Thymus (tissue), 11 donors: ENCODE data around the gene ZNF738. TPM values are rescaled to one million over a fixed set of nuclear protein-coding genes. Genes with fewer than 3 reads are reported as not detected.
"Not testable (repeated sequence)": the region's sequence is repeated elsewhere in the genome, so short reads cannot be mapped to it uniquely, and the experiment has no call there.

Experiments
- DNase-seq, 9 donors: peaks; one replicate each; pipeline ENCODE4 v3.0.0-alpha.2; 2013; ENCODE audit warnings: low spot score in 9 of 9, low read depth in 6 of 9, missing footprints in 1 of 9
- H3K27ac ChIP-seq, 2 donors: one replicate each; pipeline ENCODE4 v1.5.1; 2013; ENCODE audit warnings: control low read depth in 1 of 2, low read depth in 1 of 2, low read length in 1 of 2, mild to moderate bottlenecking in 1 of 2, moderate library complexity in 1 of 2
- H3K27me3 ChIP-seq, 2 donors: one replicate each; pipeline ENCODE4 v1.5.1; 2013; ENCODE audit warnings: low read length in 1 of 2; ENCODE audit not compliant: control insufficient read depth in 2 of 2, insufficient read depth in 1 of 2
- H3K36me3 ChIP-seq, 2 donors: one replicate each; pipeline ENCODE4 v1.5.1; 2013; ENCODE audit warnings: low read length in 1 of 2, mild to moderate bottlenecking in 1 of 2, moderate library complexity in 1 of 2; ENCODE audit not compliant: control insufficient read depth in 2 of 2, insufficient read depth in 2 of 2
- H3K4me1 ChIP-seq, 2 donors: one replicate each; pipeline ENCODE4 v1.5.1; 2013; ENCODE audit warnings: low read length in 2 of 2; ENCODE audit not compliant: control insufficient read depth in 2 of 2, insufficient read depth in 2 of 2
- H3K4me3 ChIP-seq, 2 donors: one replicate each; pipeline ENCODE4 v1.5.1; 2013; ENCODE audit warnings: low read length in 2 of 2, control low read depth in 1 of 2, mild to moderate bottlenecking in 1 of 2
- H3K9me3 ChIP-seq, 2 donors: one replicate each; pipeline ENCODE4 v1.5.1; 2013; ENCODE audit warnings: low read length in 1 of 2, mild to moderate bottlenecking in 1 of 2; ENCODE audit not compliant: control insufficient read depth in 2 of 2, insufficient read depth in 1 of 2
- WGBS: extraction: QIAGEN DNeasy Blood & Tissue Kit; methylation state at CpG from one replicate; pipeline ENCODE4 v1.1.7; 2013; 5-methylcytosine and 5-hydroxymethylcytosine counted together
- polyA plus RNA-seq: library from polyadenylated mRNA; stranded (reverse); fragments of 200-250 nt; gene quantifications from one replicate; pipeline ENCODE4 v1.2.3, GENCODE V29; 2013
- total RNA-seq: library from RNA; stranded (reverse); fragments of 120-200 nt; gene quantifications from one replicate; pipeline ENCODE4 v1.2.4, GENCODE V29; 2013
- donor health status: healthy.

Gene ZNF738
- total and polyA plus RNA-seq, 2 donors, result 7.3 to 16.1 TPM

- Histone ChIP-seq H3K27me3 (no peaks in the 10 kb centered on the region), H3K36me3 (peaks cover 5% of the 10 kb centered on the region in 2 donors), H3K9me3 (peaks cover 0 to 10% of the 10 kb centered on the region in 2 donors), H3K4me1 (peaks cover 0 to 2% of the 10 kb centered on the region in 2 donors), H3K27ac (no peak overlapping the region), H3K4me3 (no peak overlapping the region)
- no peak for DNase-seq
- WGBS, result 96% methylated on average over 2 of the region's 2 CpGs
Measured at GRCh38 chr19:21326169-21326568, 32.6 kb upstream of the ZNF738 start.

- peak in 5 of 9 donors; percentile 6 to 27 (median 13) for DNase-seq
Measured at GRCh38 chr19:21328406-21328805, 30.4 kb upstream of the ZNF738 start.

GRCh38 chr19:21328885-21329605 is 29.8 kb upstream of the ZNF738 start, which contains the start of gene ZNF708:
Gene ZNF708, minus strand, starts transcription at chr19:21329410. Its CDS starts 198 bp downstream, at chr19:21329212.
- Histone ChIP-seq H3K36me3 (peaks cover 5% of the 10 kb centered on the region in 2 donors), H3K9me3 (peaks cover 0 to 10% of the 10 kb centered on the region in 2 donors), H3K4me1 (peaks cover 0 to 2% of the 10 kb centered on the region in 2 donors), H3K27me3 (no peaks in the 10 kb centered on the region), H3K27ac (peak within 1 kb of the TSS; percentile 78 to 96), H3K4me3 (peak within 1 kb of the TSS; percentile 52 to 94)
- peak; percentile 50 to 91 (median 75) for DNase-seq
- WGBS, result under 1% methylated on average over 32 of the region's 32 CpGs

More at GRCh38 chr19:21328406-21328805, 30.4 kb upstream of the ZNF738 start:
- 16% methylated on average over 6 of the region's 6 CpGs for WGBS
- Histone ChIP-seq H3K4me1 (peaks cover 0 to 2% of the 10 kb centered on the region in 2 donors), H3K9me3 (peaks cover 0 to 14% of the 10 kb centered on the region in 2 donors), H3K36me3 (peaks cover 5% of the 10 kb centered on the region in 2 donors), H3K4me3 (peak overlapping the region; percentile 52 to 94), H3K27me3 (no peaks in the 10 kb centered on the region), H3K27ac (peak overlapping the region; percentile 78 to 96)

GRCh38 chr19:21335721-21336120 is 23.1 kb upstream of the ZNF738 start:
- H3K9me3 ChIP-seq, result peaks cover 1 to 8% of the 10 kb centered on the region in 2 donors

GRCh38 chr19:21344841-21345240 is 14.0 kb upstream of the ZNF738 start:
- not testable (repeated sequence) for H3K4me1 ChIP-seq, H3K9me3 ChIP-seq, H3K36me3 ChIP-seq, DNase-seq, H3K27me3 ChIP-seq, H3K4me3 ChIP-seq, H3K27ac ChIP-seq
- 94% methylated on average over 2 of the region's 2 CpGs for WGBS

More at GRCh38 chr19:21335721-21336120, 23.1 kb upstream of the ZNF738 start:
- no peaks in the 10 kb centered on the region for H3K36me3 ChIP-seq
- 96% methylated on average over 2 of the region's 2 CpGs for WGBS
- no peak overlapping the region for H3K4me3 ChIP-seq
- no peak for DNase-seq
- no peaks in the 10 kb centered on the region for H3K27me3 ChIP-seq
- H3K27ac ChIP-seq, result no peak overlapping the region
- no peaks in the 10 kb centered on the region for H3K4me1 ChIP-seq

- WGBS, result 35% methylated on average over 2 of the region's 2 CpGs
- Histone ChIP-seq H3K27me3 (no peaks in the 10 kb centered on the region), H3K4me1 (no peaks in the 10 kb centered on the region), H3K4me3 (no peak overlapping the region), H3K36me3 (no peaks in the 10 kb centered on the region), H3K9me3 (peaks cover 0 to 6% of the 10 kb centered on the region in 2 donors), H3K27ac (no peak overlapping the region)
- no peak for DNase-seq
Measured at GRCh38 chr19:21352830-21353229, 6.0 kb upstream of the ZNF738 start.

- Histone ChIP-seq H3K9me3 (peaks cover 0 to 2% of the 10 kb centered on the region in 2 donors), H3K27me3 (no peaks in the 10 kb centered on the region), H3K27ac (no peak overlapping the region), H3K4me1 (no peaks in the 10 kb centered on the region), H3K36me3 (peaks cover 16 to 22% of the 10 kb centered on the region in 2 donors), H3K4me3 (no peak overlapping the region)
- no peak for DNase-seq
- 98% methylated on average over 3 of the region's 3 CpGs for WGBS
Measured at GRCh38 chr19:21362291-21362690, 3.5 kb downstream of the ZNF738 start.

GRCh38 chr19:21383980-21384582 is 25.3 kb downstream of the ZNF738 start:
- Histone ChIP-seq H3K27me3 (no peaks in the 10 kb centered on the region), H3K27ac (no peak overlapping the region), H3K36me3 (no peaks in the 10 kb centered on the region), H3K4me3 (no peak overlapping the region), H3K9me3 (peaks cover 5 to 8% of the 10 kb centered on the region in 2 donors), H3K4me1 (no peaks in the 10 kb centered on the region)
- DNase-seq, result no peak
- WGBS, result 97% methylated on average over 4 of the region's 4 CpGs

GRCh38 chr19:21396121-21396520 is 37.3 kb downstream of the ZNF738 start:
- Histone ChIP-seq H3K36me3 (peaks cover 8 to 9% of the 10 kb centered on the region in 2 donors), H3K9me3 (peaks cover 0 to 8% of the 10 kb centered on the region in 2 donors), H3K4me1 (peaks cover 0 to 6% of the 10 kb centered on the region in 2 donors), H3K27ac (no peak overlapping the region), H3K4me3 (no peak overlapping the region), H3K27me3 (no peaks in the 10 kb centered on the region)
- WGBS, result 95% methylated on average over 10 of the region's 10 CpGs
- no peak for DNase-seq
